ENCODE measurements around the gene CRTAP. TPM values are rescaled to one million over a fixed set of nuclear protein-coding genes. Genes with fewer than 3 reads are reported as not detected.
"Not testable (repeated sequence)": the region's sequence is repeated elsewhere in the genome, so short reads cannot be mapped to it uniquely, and the experiment has no call there.

CRTAP gene
- total RNA-seq, 4 donors from 2014 or later: 174 to 687 (median 286) TPM

- Histone ChIP-seq H3K9me3 (no peaks in the 10 kb centered on the region), H3K27ac (no peak overlapping the region), H3K27me3 (no peaks in the 10 kb centered on the region), H3K4me1 (peaks cover 0 to 3% of the 10 kb centered on the region in 2 donors), H3K4me3 (no peak overlapping the region), H3K36me3 (no peaks in the 10 kb centered on the region)
- intact Hi-C loops (cut with DNase I; ENCODE audit: low total_unique reads): no loop called here
- DNase-seq: no peak
- TF ChIP-seq POLR2A (IDR thresholded peaks at IDR 0.05): no peak
- TF ChIP-seq, protein P1, sequence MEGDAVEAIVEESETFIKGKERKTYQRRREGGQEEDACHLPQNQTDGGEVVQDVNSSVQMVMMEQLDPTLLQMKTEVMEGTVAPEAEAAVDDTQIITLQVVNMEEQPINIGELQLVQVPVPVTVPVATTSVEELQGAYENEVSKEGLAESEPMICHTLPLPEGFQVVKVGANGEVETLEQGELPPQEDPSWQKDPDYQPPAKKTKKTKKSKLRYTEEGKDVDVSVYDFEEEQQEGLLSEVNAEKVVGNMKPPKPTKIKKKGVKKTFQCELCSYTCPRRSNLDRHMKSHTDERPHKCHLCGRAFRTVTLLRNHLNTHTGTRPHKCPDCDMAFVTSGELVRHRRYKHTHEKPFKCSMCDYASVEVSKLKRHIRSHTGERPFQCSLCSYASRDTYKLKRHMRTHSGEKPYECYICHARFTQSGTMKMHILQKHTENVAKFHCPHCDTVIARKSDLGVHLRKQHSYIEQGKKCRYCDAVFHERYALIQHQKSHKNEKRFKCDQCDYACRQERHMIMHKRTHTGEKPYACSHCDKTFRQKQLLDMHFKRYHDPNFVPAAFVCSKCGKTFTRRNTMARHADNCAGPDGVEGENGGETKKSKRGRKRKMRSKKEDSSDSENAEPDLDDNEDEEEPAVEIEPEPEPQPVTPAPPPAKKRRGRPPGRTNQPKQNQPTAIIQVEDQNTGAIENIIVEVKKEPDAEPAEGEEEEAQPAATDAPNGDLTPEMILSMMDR (IDR thresholded peaks at IDR 0.05): no peak
Observed at GRCh38 chr3:33159234-33159633, 45.4 kb downstream of the CRTAP start.

GRCh38 chr3:33159981-33160380 is 46.2 kb downstream of the CRTAP start:
- H3K36me3 ChIP-seq: no peaks in the 10 kb centered on the region
- no peak for TF ChIP-seq POLR2A (IDR thresholded peaks at IDR 0.05)
- TF ChIP-seq, protein P1 (IDR thresholded peaks at IDR 0.05): no peak
- intact Hi-C loops (cut with DNase I; ENCODE audit: low total_unique reads): no loop called here
- no peak overlapping the region for H3K4me3 ChIP-seq
- no peak overlapping the region for H3K27ac ChIP-seq
- H3K4me1 ChIP-seq: peaks cover 0 to 3% of the 10 kb centered on the region in 2 donors
- H3K27me3 ChIP-seq: no peaks in the 10 kb centered on the region
- H3K9me3 ChIP-seq: no peaks in the 10 kb centered on the region
- DNase-seq: no peak

- H3K27ac ChIP-seq; DNase-seq; H3K36me3 ChIP-seq; H3K4me1 ChIP-seq; H3K27me3 ChIP-seq; H3K4me3 ChIP-seq; H3K9me3 ChIP-seq; intact Hi-C loops (cut with DNase I; ENCODE audit: low total_unique reads): not testable (repeated sequence)
Observed at GRCh38 chr3:33162621-33163020, 48.8 kb downstream of the CRTAP start.

DNA sequence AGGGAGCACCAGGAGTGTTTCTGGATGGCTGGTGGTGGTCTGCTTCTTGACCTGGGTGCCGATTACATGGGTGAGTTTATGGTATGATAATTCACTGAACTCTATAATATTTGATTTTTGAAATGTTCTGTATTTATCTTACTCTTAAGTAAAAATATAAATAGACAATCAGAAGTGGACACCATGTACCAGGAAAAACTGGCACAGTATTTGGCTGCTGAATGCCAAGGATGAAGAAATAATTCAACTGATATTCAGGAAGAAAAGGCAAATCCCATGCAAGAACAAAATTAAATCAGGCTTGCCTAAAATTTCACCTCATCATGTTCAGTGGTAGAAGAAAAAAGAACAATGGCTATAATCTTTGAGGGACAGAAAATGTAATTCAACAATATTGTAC is 51.6 kb downstream of the CRTAP start:
- no peak for DNase-seq
- Histone ChIP-seq H3K36me3 (no peaks in the 10 kb centered on the region), H3K4me3 (no peak overlapping the region), H3K9me3 (no peaks in the 10 kb centered on the region), H3K4me1 (no peaks in the 10 kb centered on the region), H3K27me3 (no peaks in the 10 kb centered on the region), H3K27ac (no peak overlapping the region)
- TF ChIP-seq, protein P1 (IDR thresholded peaks at IDR 0.05): no peak
- TF ChIP-seq POLR2A (IDR thresholded peaks at IDR 0.05): no peak
- intact Hi-C loops (cut with DNase I; ENCODE audit: low total_unique reads): no loop called here

GRCh38 chr3:33166095-33166494 is 52.3 kb downstream of the CRTAP start:
- Histone ChIP-seq H3K9me3 (no peaks in the 10 kb centered on the region), H3K27ac (no peak overlapping the region), H3K36me3 (no peaks in the 10 kb centered on the region), H3K27me3 (no peaks in the 10 kb centered on the region), H3K4me3 (no peak overlapping the region), H3K4me1 (no peaks in the 10 kb centered on the region)
- no peak for DNase-seq
- intact Hi-C loops (cut with DNase I; ENCODE audit: low total_unique reads): no loop called here
- no peak for TF ChIP-seq POLR2A (IDR thresholded peaks at IDR 0.05)
- TF ChIP-seq, protein P1 (IDR thresholded peaks at IDR 0.05): no peak

GRCh38 chr3:33167284-33167683 is 53.5 kb downstream of the CRTAP start:
- TF ChIP-seq, protein P1 (IDR thresholded peaks at IDR 0.05): no peak
- no peak for TF ChIP-seq POLR2A (IDR thresholded peaks at IDR 0.05)
- Histone ChIP-seq H3K27ac (no peak overlapping the region), H3K27me3 (no peaks in the 10 kb centered on the region), H3K4me3 (no peak overlapping the region), H3K9me3 (no peaks in the 10 kb centered on the region), H3K4me1 (no peaks in the 10 kb centered on the region), H3K36me3 (no peaks in the 10 kb centered on the region)
- no peak for DNase-seq
- intact Hi-C loops (cut with DNase I; ENCODE audit: low total_unique reads): no loop called here

Data from uterus (tissue), 4 donors.